Liver (tissue), 3 donors: ENCODE results near the gene SPHKAP.

Experiments
- CTCF ChIP-seq: fragments of 150-350 bp; IDR thresholded peaks from 2 replicates; pipeline ENCODE4 v1.5.1; 2017; ENCODE audit warnings: improper control_type of control experiment, low read depth, low read length; ENCODE audit not compliant: missing input control
- GABPA ChIP-seq, 2 donors: IDR thresholded peaks in 1 of 2; conservative IDR thresholded peaks in 1 of 2; 2 replicates each; pipeline ENCODE4 v1.6.1; 2016; ENCODE audit warnings: antibody characterized with exemption in 2 of 2, mild to moderate bottlenecking in 1 of 2, moderate library complexity in 1 of 2
- RAD21 ChIP-seq, 2 donors: IDR thresholded peaks; 2 replicates each; pipeline ENCODE4 v1.6.1; 2016; ENCODE audit warnings: antibody characterized with exemption in 2 of 2, mild to moderate bottlenecking in 2 of 2
- SP1 ChIP-seq: IDR thresholded peaks from 2 replicates; pipeline ENCODE4 v1.6.1; 2018; ENCODE audit warnings: antibody characterized with exemption, mild to moderate bottlenecking
- TAF1 ChIP-seq: conservative IDR thresholded peaks from 2 replicates; pipeline ENCODE4 v1.6.1; 2016; ENCODE audit warnings: antibody characterized with exemption, mild to moderate bottlenecking
- TF ChIP-seq, protein P1 (sequence below): IDR thresholded peaks from 2 replicates; pipeline ENCODE4 v1.6.1; 2016; ENCODE audit warnings: antibody characterized with exemption
- TF ChIP-seq, protein P2 (sequence below): IDR thresholded peaks from 2 replicates; pipeline ENCODE4 v1.6.1; 2016; ENCODE audit warnings: antibody characterized with exemption, mild to moderate bottlenecking
- donor health status: healthy.
- donor health status: healthy.

DNA sequence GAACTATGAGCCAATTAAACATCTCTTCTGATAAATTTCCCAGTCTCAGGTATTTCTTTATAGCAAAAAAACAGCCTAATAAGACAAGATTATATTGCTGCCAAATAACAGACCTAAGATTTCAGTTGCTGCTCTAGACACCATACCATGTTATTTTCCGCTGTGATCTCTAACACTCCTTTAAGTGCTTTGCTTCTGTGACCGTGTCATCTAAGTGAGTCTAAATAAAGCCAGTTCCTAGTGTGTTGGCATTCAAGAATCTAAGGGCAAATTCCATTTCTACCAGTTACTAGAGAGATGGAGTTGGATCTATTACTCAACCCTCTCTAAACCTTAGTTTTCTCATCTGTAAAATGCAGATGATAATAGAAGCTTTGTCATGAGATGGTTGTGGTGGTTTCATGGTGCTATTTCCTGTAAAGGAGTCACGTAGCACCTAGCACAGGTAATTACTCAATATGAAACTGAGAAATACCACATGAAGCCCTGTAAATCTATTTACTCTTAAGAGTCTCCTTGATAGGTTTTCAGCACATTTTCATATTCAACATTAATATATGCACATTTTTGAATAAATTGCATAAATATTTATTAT lies 40.5 kb downstream of the SPHKAP start:
- TF ChIP-seq, protein P1, sequence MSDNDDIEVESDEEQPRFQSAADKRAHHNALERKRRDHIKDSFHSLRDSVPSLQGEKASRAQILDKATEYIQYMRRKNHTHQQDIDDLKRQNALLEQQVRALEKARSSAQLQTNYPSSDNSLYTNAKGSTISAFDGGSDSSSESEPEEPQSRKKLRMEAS: no peak
- TF ChIP-seq SP1 (no peak), CTCF (no peak), TAF1 (no peak), RAD21 (IDR thresholded peaks at IDR 0.05) (no peak), GABPA (IDR thresholded peaks at IDR 0.05 in 1 of 2, conservative IDR thresholded peaks at IDR 0.05 in 1 of 2) (no peak)
- TF ChIP-seq, protein P2, sequence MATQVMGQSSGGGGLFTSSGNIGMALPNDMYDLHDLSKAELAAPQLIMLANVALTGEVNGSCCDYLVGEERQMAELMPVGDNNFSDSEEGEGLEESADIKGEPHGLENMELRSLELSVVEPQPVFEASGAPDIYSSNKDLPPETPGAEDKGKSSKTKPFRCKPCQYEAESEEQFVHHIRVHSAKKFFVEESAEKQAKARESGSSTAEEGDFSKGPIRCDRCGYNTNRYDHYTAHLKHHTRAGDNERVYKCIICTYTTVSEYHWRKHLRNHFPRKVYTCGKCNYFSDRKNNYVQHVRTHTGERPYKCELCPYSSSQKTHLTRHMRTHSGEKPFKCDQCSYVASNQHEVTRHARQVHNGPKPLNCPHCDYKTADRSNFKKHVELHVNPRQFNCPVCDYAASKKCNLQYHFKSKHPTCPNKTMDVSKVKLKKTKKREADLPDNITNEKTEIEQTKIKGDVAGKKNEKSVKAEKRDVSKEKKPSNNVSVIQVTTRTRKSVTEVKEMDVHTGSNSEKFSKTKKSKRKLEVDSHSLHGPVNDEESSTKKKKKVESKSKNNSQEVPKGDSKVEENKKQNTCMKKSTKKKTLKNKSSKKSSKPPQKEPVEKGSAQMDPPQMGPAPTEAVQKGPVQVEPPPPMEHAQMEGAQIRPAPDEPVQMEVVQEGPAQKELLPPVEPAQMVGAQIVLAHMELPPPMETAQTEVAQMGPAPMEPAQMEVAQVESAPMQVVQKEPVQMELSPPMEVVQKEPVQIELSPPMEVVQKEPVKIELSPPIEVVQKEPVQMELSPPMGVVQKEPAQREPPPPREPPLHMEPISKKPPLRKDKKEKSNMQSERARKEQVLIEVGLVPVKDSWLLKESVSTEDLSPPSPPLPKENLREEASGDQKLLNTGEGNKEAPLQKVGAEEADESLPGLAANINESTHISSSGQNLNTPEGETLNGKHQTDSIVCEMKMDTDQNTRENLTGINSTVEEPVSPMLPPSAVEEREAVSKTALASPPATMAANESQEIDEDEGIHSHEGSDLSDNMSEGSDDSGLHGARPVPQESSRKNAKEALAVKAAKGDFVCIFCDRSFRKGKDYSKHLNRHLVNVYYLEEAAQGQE: no peak
